ENCODE data around the gene CASP2. TPM values are rescaled to one million over a fixed set of nuclear protein-coding genes. Genes with fewer than 3 reads are reported as not detected.

The CASP2 gene
- total RNA-seq, 1 donor from 2014 or later = 110 TPM

Other genes starting within 250 kb of the CASP2 start
- not detected in 2 replicates for gene OR6V1, start 236.0 kb upstream of the CASP2 start, total RNA-seq
- not detected in 2 replicates for gene PIP, start 156.3 kb upstream of the CASP2 start, total RNA-seq
- not detected in 2 replicates for gene TAS2R39, start 104.9 kb upstream of the CASP2 start, total RNA-seq
- gene TAS2R40, start 66.3 kb upstream of the CASP2 start, total RNA-seq = not detected in 2 replicates
- 138 and 142 TPM in 2 replicates for gene GSTK1, start 24.9 kb upstream of the CASP2 start, total RNA-seq
- 0.38 and 0.42 TPM in 2 replicates for gene TMEM139, start 3.4 kb upstream of the CASP2 start, total RNA-seq
- gene CLCN1, start 27.8 kb downstream of the CASP2 start, total RNA-seq = not detected in 2 replicates
- gene FAM131B, start 74.4 kb downstream of the CASP2 start, total RNA-seq = 0.37 and 0.45 TPM in 2 replicates
- gene ZYX, start 93.0 kb downstream of the CASP2 start, total RNA-seq = 85.8 and 89.7 TPM in 2 replicates
- gene EPHA1, start 120.5 kb downstream of the CASP2 start, total RNA-seq = 0.09 and 0.26 TPM in 2 replicates
- gene TAS2R60, start 155.1 kb downstream of the CASP2 start, total RNA-seq = not detected in 2 replicates
- gene TAS2R41, start 189.5 kb downstream of the CASP2 start, total RNA-seq = not detected in 2 replicates